Mammary epithelial cell (primary cell): Measurements from ENCODE around the gene PRKCA.

Source experiments
- CTCF ChIP-seq, 2 donors: IDR thresholded peaks in 1 of 2; conservative IDR thresholded peaks in 1 of 2; 2 replicates each; pipeline ENCODE4 v1.5.1; 2011 to 2012; ENCODE audit warnings: inconsistent platforms in 2 of 2, low read length in 2 of 2, mild to moderate bottlenecking in 2 of 2, control low read depth in 1 of 2, low read depth in 1 of 2; ENCODE audit not compliant: insufficient read depth in 1 of 2; ENCODE audit errors: extremely low read depth in 1 of 2
- EZH2 ChIP-seq: IDR thresholded peaks from 2 replicates; pipeline ENCODE4 v1.6.1; 2012; ENCODE audit warnings: low read length, inconsistent platforms, borderline replicate concordance

GRCh38 chr17:66494023-66494803 is 191.8 kb downstream of the PRKCA start:
- TF ChIP-seq CTCF (conservative IDR thresholded peaks at IDR 0.05 in 1 of 2, IDR thresholded peaks at IDR 0.05 in 1 of 2; ENCODE audit: extremely low read depth in 1 of 2, insufficient read depth in 1 of 2, low read depth in 1 of 2, low read length in 2 of 2), result no peak
- TF ChIP-seq EZH2, result no peak
